HFF-Myc (cell line): ENCODE data around the gene USP50.
"Not testable (repeated sequence)": the region's sequence is repeated elsewhere in the genome, so short reads cannot be mapped to it uniquely, and the experiment has no call there.

Experiments
- DNase-seq: peaks from one replicate; pipeline ENCODE4 v3.0.0-alpha.2; 2011; ENCODE audit warnings: low read depth; ENCODE audit errors: extremely low read depth
- H3K4me3 ChIP-seq: replicated peaks from 2 replicates; pipeline ENCODE4 v1.5.1; 2011; ENCODE audit warnings: low read depth, mild to moderate bottlenecking, control low read depth, low read length
- CTCF ChIP-seq: IDR thresholded peaks from 2 replicates; pipeline ENCODE4 v1.5.1; 2012; ENCODE audit warnings: mild to moderate bottlenecking, low read depth, low read length, control low read depth; ENCODE audit errors: missing control alignments

Gene USP50

GRCh38 chr15:50513001-50513400 is 33.5 kb downstream of the USP50 start:
- H3K4me3 ChIP-seq, result no peak overlapping the region
- no peak for DNase-seq
- TF ChIP-seq CTCF, result no peak

- H3K4me3 ChIP-seq, result no peak overlapping the region
- DNase-seq, result no peak
These were observed 40.3 kb downstream of the USP50 start for GRCh38 chr15:50506121-50506520.

GRCh38 chr15:50505656-50506055 is 40.8 kb downstream of the USP50 start:
- H3K4me3 ChIP-seq, DNase-seq: not testable (repeated sequence)

More at GRCh38 chr15:50506121-50506520, 40.3 kb downstream of the USP50 start:
- TF ChIP-seq CTCF, result no peak

GRCh38 chr15:50503144-50503543 is 43.3 kb downstream of the USP50 start:
- TF ChIP-seq CTCF, result no peak

GRCh38 chr15:50501815-50502214 is 44.7 kb downstream of the USP50 start:
- no peak overlapping the region for H3K4me3 ChIP-seq
- DNase-seq, result no peak
- no peak for TF ChIP-seq CTCF

More at GRCh38 chr15:50503144-50503543, 43.3 kb downstream of the USP50 start:
- DNase-seq, result no peak
- H3K4me3 ChIP-seq, result no peak overlapping the region

GRCh38 chr15:50500352-50500751 is 46.1 kb downstream of the USP50 start:
- TF ChIP-seq CTCF, result no peak
- no peak overlapping the region for H3K4me3 ChIP-seq
- DNase-seq, result no peak

- no peak for DNase-seq
- H3K4me3 ChIP-seq, result no peak overlapping the region
- TF ChIP-seq CTCF, result no peak
These were observed 49.8 kb downstream of the USP50 start for GRCh38 chr15:50496692-50497091.

GRCh38 chr15:50494547-50494946 is 51.9 kb downstream of the USP50 start:
- H3K4me3 ChIP-seq, DNase-seq: not testable (repeated sequence)
